GM10266 (cell line): ENCODE data around the gene URB1.
"Not testable (repeated sequence)": the region's sequence is repeated elsewhere in the genome, so short reads cannot be mapped to it uniquely, and the experiment has no call there.

Experiments used
- DNase-seq: peaks from one replicate; pipeline ENCODE4 v3.0.0; 2012; ENCODE audit errors: extremely low spot score
- CTCF ChIP-seq: IDR thresholded peaks from 2 replicates; pipeline ENCODE4 v1.5.1; 2012; ENCODE audit warnings: mild to moderate bottlenecking, low read depth; ENCODE audit not compliant: control insufficient read depth, insufficient read depth; ENCODE audit errors: missing control alignments

The URB1 gene

DNA sequence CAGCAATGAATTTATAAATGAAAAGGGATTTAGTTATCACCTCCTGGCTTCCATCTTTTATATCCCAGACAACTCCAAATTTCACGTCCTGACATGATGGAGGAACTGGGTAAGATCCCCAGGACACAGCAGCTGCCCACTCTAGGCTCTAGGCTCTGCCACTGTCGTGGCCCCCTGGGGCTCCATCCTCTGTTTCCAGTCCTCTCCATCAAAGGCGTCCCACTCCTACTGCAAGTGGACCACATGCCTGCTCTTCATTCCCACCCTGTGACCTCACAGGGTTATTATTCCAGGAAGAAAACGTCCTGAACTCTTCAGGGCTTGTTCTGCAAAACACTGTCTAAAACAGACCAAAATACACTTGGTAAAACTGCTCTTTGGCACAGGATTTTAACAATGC, 11.9 kb downstream of the URB1 start:
- DNase-seq = no peak
- no peak for TF ChIP-seq CTCF

DNA sequence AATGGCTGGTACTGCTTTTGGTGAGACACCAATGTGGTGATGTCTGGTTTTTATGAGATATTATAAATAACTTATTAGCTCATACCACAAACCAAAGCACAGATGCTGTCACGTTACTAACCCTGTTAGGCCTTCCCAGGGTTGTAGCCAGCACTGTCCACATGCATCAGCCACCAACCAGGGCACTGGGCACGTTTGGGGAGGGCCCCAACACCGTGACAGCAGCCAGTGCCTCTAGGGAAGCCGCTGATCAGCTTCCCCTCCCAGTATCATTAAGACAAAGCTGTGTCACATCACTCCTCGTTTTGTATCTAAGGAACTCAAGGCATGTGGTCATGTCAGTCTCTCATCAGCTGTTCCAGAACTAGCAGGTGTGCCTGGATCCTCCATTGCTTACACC, 13.9 kb downstream of the URB1 start:
- no peak for DNase-seq
- TF ChIP-seq CTCF = no peak

DNA sequence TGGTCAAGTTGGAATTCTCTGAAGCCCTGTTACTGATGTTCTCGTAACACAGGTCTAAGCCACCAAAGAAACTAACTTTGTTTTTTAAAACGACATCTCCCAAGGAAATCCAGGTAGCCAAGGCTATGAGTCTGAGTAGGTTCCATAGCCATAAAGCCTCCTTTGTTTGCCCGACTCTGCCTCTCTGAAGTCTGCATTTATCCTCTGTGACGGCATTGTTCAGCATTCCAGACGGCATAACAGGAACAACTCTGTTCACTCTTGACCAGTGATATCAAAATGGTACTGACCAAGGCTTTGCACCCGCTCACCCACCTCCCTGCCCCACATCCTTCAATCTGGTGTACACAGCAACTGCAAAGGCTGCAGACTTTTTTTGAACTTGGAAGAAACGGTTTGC, 14.8 kb downstream of the URB1 start:
- no peak for DNase-seq
- no peak for TF ChIP-seq CTCF

GRCh38 chr21:32377506-32377905, 15.3 kb downstream of the URB1 start:
- DNase-seq = no peak
- no peak for TF ChIP-seq CTCF

DNA sequence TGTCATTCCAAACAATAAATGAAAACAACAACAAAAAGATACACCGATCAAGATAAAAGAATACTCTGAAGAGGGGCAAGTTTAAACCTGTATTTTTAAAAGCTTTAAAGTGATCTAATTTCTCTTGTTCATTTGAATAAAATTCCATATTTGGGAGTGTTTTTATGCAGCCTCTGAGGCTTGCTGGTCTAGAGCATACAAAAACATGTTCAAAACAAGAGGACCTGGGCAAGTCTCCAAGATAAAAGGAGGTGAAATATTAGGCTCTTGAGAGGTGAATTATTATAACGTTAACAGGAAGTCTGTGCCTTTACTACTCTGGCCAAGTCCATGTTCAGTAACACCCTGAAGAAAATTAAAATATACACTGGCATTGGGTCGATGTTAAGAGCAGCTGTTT, 20.1 kb downstream of the URB1 start:
- no peak for TF ChIP-seq CTCF
- DNase-seq = no peak

GRCh38 chr21:32371913-32372314, 20.9 kb downstream of the URB1 start:
- TF ChIP-seq CTCF = no peak
- no peak for DNase-seq

- no peak for DNase-seq
Observed at GRCh38 chr21:32370998-32371766, 21.6 kb downstream of the URB1 start.

GRCh38 chr21:32368961-32369360, 23.9 kb downstream of the URB1 start:
- DNase-seq = not testable (repeated sequence)

More at GRCh38 chr21:32370998-32371766, 21.6 kb downstream of the URB1 start:
- TF ChIP-seq CTCF = no peak
